Nephron (organoid): ENCODE measurements around the gene THSD4.

Experiments
- H3K27ac Mint-ChIP-seq, 3 experiments: 2 replicates each; pipeline ENCODE4 v1.8.0; 2020; ENCODE audit warnings: mixed read lengths in 3 of 3, mild to moderate bottlenecking in 2 of 3, moderate library complexity in 1 of 3
- H3K27me3 Mint-ChIP-seq: 2 replicates; pipeline ENCODE4 v1.8.0; 2021; ENCODE audit warnings: low read depth, mild to moderate bottlenecking, moderate library complexity, mixed read lengths
- H3K36me3 Mint-ChIP-seq: 2 replicates; pipeline ENCODE4 v1.8.0; 2020; ENCODE audit warnings: low read depth, mixed read lengths
- H3K4me1 Mint-ChIP-seq: 2 replicates; pipeline ENCODE4 v1.8.0; 2020; ENCODE audit warnings: mixed read lengths
- H3K4me3 Mint-ChIP-seq, 3 experiments: 2 replicates each; pipeline ENCODE4 v1.8.0; 2020; ENCODE audit warnings: mild to moderate bottlenecking in 3 of 3, mixed read lengths in 3 of 3, moderate library complexity in 2 of 3
- H3K9me3 Mint-ChIP-seq: 2 replicates; pipeline ENCODE4 v1.8.0; 2020; ENCODE audit warnings: mixed read lengths
- TF ChIP-seq, protein P1 (sequence below), 3 experiments: fragments of 200-600 bp; sonication (generic); IDR thresholded peaks; one replicate each; pipeline ENCODE4 v1.5.0; 2021; ENCODE audit warnings: antibody characterized with exemption in 3 of 3; ENCODE audit not compliant: unreplicated experiment in 3 of 3

The THSD4 gene

DNA sequence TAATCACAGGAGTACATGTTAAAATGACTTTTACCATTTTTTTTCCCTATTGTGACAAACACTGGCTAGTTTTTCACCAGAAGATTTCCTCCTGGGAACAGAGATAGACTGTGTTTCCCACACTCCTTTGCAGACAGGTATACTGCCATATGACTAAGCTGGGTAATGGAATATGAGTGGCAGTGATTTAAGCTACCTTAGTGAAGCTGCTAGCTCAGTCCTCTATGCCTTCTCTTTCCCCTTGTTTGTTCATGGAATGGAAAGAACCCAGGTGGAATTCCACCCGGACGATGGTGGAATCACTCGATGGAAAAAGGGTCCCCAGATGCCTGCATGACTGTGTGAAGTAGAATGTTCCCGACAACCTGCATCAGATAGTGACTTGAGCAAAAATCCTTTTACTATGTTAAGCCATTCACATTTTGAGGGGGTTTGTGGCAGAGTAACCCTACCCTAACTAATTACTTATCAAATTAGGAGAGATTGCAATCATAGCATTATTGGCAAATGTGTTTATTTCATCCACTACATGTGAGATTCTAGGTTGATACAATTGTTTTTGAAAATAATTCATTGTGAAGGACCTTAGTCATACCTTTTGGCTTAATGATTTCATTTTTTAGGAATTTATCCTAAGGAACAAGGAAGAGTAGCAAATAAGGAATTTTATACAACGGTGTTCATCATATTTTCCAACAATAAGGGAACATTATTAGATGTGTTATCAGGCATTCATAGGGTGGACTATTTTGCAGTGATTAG is 16.5 kb downstream of the THSD4 start:
- Mint-ChIP-seq H3K36me3 (no peaks in the 10 kb centered on the region), H3K4me3 (no peak overlapping the region), H3K9me3 (peaks cover 3% of the 10 kb centered on the region)

DNA sequence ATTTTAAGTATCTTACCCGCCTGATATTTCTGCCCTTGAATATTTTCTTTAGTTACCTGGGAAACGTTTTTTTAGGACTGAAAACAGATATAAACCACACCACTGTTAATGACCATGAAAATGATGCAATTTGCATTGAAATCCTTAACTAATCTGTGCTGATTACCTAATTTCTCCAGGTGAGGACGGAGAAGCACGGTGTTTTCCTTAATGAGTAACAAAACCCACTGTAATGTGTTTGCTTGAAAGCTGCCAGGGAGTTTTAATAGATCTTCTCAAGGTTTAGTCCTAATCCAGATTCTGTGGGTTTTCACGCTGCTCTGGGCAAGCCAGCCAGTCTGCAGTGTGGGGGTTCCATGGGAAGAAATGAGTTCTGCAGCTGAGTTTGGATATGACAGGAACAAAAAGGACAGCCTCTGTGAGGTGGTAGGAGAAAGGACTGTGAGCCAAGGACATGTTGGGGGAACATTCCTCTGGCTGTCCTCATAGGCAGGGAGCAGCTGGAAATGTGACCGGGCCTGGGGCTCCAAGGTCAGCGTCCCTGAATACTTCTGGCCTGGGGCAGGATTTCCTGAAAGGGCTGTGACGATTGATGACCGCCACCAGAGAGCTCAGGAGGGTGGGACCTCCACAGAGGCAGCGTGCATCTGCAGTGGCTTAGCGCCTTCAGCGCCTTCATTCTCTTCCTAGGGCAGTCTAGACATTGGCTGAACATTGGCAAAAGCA is 18.6 kb downstream of the THSD4 start:
- H3K36me3 Mint-ChIP-seq: no peaks in the 10 kb centered on the region
- peaks cover 14% of the 10 kb centered on the region for H3K27me3 Mint-ChIP-seq
- peaks cover 32% of the 10 kb centered on the region for H3K4me1 Mint-ChIP-seq
- H3K4me3 Mint-ChIP-seq: no peak overlapping the region
- peak overlapping the region in 1 of 3 experiments; percentile 65 for H3K27ac Mint-ChIP-seq
- H3K9me3 Mint-ChIP-seq: no peaks in the 10 kb centered on the region
- TF ChIP-seq, protein P1, sequence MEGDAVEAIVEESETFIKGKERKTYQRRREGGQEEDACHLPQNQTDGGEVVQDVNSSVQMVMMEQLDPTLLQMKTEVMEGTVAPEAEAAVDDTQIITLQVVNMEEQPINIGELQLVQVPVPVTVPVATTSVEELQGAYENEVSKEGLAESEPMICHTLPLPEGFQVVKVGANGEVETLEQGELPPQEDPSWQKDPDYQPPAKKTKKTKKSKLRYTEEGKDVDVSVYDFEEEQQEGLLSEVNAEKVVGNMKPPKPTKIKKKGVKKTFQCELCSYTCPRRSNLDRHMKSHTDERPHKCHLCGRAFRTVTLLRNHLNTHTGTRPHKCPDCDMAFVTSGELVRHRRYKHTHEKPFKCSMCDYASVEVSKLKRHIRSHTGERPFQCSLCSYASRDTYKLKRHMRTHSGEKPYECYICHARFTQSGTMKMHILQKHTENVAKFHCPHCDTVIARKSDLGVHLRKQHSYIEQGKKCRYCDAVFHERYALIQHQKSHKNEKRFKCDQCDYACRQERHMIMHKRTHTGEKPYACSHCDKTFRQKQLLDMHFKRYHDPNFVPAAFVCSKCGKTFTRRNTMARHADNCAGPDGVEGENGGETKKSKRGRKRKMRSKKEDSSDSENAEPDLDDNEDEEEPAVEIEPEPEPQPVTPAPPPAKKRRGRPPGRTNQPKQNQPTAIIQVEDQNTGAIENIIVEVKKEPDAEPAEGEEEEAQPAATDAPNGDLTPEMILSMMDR (IDR thresholded peaks at IDR 0.05; ENCODE audit: unreplicated experiment in 3 of 3): no peak

More for the DNA sequence above, 16.5 kb downstream of the THSD4 start:
- Mint-ChIP-seq H3K4me1 (peaks cover 20% of the 10 kb centered on the region), H3K27me3 (peaks cover 16% of the 10 kb centered on the region), H3K27ac (no peak overlapping the region)
- TF ChIP-seq, protein P1 (IDR thresholded peaks at IDR 0.05; ENCODE audit: unreplicated experiment in 3 of 3): no peak

DNA sequence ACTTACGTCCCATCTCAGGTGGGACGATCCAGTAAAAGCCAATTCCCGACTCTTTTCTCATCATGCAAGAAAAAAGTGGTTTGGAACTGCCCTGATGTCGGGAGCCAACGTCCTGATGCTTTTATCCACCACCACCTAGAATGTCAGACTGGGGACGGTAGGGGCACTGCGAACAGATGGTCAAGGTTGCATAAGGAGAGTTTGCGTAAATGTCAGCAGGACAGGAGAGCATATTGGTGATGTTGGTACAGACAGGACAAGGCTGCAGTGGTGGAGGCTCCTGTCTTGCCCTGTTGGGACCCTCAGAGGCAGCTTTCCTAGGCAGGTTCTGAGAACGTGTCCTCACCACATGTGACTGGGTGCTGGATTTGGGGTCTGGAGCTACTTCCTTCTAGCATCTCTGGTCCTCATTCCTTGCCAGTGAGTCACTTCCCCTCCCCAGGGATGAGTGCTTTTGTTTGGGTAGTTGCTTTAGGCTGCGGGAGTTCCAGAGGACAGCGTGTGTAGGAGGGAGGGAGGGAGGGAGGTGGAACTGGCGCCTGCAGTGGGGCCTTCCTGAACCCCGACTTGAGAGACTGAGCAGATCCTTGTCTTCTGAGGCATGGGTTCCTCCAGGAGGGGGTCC is 21.0 kb downstream of the THSD4 start:
- Mint-ChIP-seq H3K36me3 (no peaks in the 10 kb centered on the region), H3K4me3 (no peak overlapping the region), H3K4me1 (peaks cover 37% of the 10 kb centered on the region), H3K27ac (no peak overlapping the region), H3K27me3 (peaks cover 18% of the 10 kb centered on the region), H3K9me3 (no peaks in the 10 kb centered on the region)
- TF ChIP-seq, protein P1 (IDR thresholded peaks at IDR 0.05; ENCODE audit: unreplicated experiment in 3 of 3): no peak

DNA sequence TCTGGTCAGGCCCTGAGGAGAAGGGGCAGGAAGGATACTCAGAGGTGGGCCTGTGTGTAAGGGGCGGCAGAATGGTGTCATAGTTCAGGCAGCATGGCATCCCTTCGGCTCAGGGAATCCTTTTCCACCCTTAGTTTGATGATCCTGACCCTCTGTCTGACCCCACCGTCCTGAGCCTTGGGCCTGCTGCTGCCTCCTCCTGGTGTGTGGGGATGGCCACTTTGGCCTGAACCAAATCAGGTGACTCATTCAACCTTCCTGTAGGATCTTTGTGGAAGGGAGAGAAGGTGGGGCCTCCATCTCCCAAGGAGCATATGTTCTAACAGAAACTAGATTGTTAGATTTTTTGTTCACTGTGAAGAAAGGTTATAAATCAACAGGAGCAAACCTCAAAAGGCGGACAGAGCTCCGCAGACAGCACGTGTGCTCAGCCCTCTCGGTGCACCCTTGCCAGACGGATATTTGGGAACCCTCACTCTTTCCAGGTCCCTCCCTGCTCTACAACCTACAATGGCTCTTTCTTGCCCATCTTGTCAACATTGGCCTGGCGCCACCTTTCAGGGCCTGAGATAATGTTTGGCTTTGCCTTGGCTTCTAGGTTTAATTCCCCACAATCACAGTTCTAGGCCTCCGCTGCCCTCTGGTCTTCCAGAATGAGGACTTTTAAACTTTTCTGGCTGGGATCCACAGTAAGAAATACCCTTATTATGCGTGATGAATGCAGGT is 21.7 kb downstream of the THSD4 start:
- TF ChIP-seq, protein P1 (IDR thresholded peaks at IDR 0.05; ENCODE audit: unreplicated experiment in 3 of 3): no peak
- no peak overlapping the region for H3K27ac Mint-ChIP-seq
- no peaks in the 10 kb centered on the region for H3K36me3 Mint-ChIP-seq
- no peaks in the 10 kb centered on the region for H3K9me3 Mint-ChIP-seq
- no peak overlapping the region for H3K4me3 Mint-ChIP-seq
- peaks cover 37% of the 10 kb centered on the region for H3K4me1 Mint-ChIP-seq
- H3K27me3 Mint-ChIP-seq: peaks cover 20% of the 10 kb centered on the region

DNA sequence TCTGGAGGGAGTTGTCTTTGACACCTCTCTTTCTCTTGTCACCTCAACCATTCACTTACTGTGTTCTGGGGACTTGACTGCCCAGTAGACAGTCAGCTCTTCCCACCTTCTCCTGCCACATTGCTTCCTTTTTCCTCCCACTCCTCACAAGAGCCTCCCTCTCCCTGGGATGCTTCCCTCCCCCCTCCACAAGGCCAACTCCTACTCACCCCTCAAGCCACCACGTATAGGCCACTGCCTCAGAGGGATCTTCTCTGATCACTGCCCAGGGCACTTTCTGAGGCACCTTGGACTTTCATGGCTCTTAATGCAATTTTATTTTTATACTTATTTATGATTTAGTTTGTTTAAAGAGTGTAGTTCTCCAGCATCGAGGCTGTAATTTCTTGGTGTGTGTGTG is 23.2 kb downstream of the THSD4 start:
- Mint-ChIP-seq H3K4me1 (peaks cover 36% of the 10 kb centered on the region), H3K36me3 (no peaks in the 10 kb centered on the region), H3K4me3 (no peak overlapping the region), H3K9me3 (no peaks in the 10 kb centered on the region), H3K27me3 (peaks cover 20% of the 10 kb centered on the region), H3K27ac (no peak overlapping the region)
- TF ChIP-seq, protein P1 (IDR thresholded peaks at IDR 0.05; ENCODE audit: unreplicated experiment in 3 of 3): no peak
